NCI-H446 treated with DMSO at 0.1 percent for 48 hours (cell line): ENCODE data around the gene OR7D2.

Experiments
- DNase-seq: peaks from one replicate; lab custom pipeline; 2025; lab: John Stamatoyannopoulos, UW

The OR7D2 gene

GRCh38 chr19:9205501-9206113 lies 26.8 kb downstream of the OR7D2 start:
- no peak for DNase-seq

- no peak for DNase-seq
Measured at GRCh38 chr19:9219489-9219888, 40.7 kb downstream of the OR7D2 start, which contains the start of gene OR7D4. Gene OR7D4, minus strand, starts transcription at chr19:9219589. Its CDS starts 4,752 bp downstream, at chr19:9214837.
